ENCODE measurements around the gene ARID1A.

The ARID1A gene

DNA sequence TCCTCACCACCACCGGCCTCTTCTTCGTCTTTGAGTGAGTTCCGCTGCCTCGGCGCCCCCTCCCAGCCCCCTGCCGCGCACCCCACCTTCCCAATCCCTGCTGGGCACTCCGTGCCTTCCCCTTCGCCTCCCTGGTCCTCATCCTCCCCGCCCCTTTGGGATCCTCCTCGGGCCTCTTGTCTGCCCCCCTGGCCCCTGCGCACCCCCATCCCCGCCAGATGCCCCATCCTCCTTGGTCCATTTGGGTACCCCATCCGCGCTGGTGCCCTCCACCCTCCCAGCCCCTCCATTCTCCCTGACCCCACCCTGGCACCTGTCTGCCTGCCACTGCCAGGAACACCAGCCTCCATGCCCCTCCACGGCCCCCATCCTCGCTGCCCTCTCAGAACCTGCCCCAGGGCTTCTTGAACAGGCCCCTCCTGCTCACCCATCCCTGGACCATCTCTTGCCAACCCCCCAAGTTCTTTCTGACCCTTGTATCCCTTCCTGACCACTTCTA lies 131.3 kb downstream of the ARID1A start:
- TF ChIP-seq FOXP2 (optimal IDR thresholded peaks at IDR 0.05; ENCODE audit: borderline replicate concordance, extremely low read depth, extremely low read length, insufficient read depth): no peak

DNA sequence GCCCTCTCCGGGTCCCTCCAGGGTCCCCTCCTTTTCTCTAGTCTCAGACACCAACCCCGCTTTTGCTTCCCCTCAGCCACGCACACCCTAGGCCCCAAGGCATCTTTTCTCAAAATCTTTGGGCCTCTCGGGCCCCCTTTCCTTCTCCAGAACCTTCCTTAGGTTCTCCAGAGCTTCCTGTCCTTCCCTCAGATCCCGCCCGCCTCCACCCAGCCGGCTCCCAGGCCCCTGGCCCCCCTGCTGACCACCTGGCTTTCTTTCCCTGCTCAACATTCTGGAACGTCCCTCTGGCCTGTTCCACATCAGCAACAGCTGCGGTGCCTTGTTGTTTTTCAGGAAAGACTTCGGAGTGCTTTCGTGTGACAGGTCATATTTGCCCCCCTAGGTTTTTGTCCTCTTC lies 131.8 kb downstream of the ARID1A start:
- TF ChIP-seq, protein P1, sequence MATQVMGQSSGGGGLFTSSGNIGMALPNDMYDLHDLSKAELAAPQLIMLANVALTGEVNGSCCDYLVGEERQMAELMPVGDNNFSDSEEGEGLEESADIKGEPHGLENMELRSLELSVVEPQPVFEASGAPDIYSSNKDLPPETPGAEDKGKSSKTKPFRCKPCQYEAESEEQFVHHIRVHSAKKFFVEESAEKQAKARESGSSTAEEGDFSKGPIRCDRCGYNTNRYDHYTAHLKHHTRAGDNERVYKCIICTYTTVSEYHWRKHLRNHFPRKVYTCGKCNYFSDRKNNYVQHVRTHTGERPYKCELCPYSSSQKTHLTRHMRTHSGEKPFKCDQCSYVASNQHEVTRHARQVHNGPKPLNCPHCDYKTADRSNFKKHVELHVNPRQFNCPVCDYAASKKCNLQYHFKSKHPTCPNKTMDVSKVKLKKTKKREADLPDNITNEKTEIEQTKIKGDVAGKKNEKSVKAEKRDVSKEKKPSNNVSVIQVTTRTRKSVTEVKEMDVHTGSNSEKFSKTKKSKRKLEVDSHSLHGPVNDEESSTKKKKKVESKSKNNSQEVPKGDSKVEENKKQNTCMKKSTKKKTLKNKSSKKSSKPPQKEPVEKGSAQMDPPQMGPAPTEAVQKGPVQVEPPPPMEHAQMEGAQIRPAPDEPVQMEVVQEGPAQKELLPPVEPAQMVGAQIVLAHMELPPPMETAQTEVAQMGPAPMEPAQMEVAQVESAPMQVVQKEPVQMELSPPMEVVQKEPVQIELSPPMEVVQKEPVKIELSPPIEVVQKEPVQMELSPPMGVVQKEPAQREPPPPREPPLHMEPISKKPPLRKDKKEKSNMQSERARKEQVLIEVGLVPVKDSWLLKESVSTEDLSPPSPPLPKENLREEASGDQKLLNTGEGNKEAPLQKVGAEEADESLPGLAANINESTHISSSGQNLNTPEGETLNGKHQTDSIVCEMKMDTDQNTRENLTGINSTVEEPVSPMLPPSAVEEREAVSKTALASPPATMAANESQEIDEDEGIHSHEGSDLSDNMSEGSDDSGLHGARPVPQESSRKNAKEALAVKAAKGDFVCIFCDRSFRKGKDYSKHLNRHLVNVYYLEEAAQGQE (IDR thresholded peaks at IDR 0.05; ENCODE audit: insufficient read depth in 1 of 2, low read depth in 2 of 2, low read length in 2 of 2): no peak
- no peak for TF ChIP-seq TAF1 (IDR thresholded peaks at IDR 0.05; ENCODE audit: borderline replicate concordance, insufficient read depth, low read length)
- TF ChIP-seq SIN3A (IDR thresholded peaks at IDR 0.05; ENCODE audit: borderline replicate concordance, insufficient read depth, low read length): no peak
- TF ChIP-seq POLR2AphosphoS5 (IDR thresholded peaks at IDR 0.05; ENCODE audit: low read depth, low read length): no peak
- no peak for TF ChIP-seq FOXP2 (optimal IDR thresholded peaks at IDR 0.05; ENCODE audit: borderline replicate concordance, extremely low read depth, extremely low read length, insufficient read depth)

DNA sequence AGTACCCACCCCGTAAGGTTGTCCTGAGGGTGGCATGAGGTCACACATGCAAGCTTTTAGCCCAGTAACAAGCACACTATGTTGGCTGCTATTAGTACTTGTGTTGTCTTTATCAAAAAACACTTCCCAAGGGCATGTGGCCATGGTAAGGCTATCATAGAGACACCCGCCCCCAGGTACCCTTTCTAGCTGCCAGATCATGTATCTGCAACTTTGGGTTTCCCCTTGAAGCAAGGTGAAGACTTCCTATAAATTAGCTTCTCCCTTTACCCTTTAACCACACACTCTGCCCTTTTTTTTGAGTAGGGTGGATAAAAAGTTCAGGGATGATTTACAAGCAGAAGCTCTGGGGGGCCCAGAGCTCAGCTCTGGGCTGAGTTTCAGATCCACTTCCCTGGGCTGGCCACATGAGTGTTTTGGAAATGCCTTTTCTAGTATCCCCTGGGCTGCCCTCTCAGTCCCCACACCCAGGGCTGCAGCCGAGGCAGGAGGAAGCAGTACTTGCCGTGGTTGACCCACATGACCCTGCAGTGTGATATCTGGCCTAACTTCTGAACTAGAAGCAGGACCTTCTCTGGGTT lies 132.7 kb downstream of the ARID1A start:
- TF ChIP-seq SIN3A (IDR thresholded peaks at IDR 0.05; ENCODE audit: borderline replicate concordance, insufficient read depth, low read length) (no peak), FOXP2 (optimal IDR thresholded peaks at IDR 0.05; ENCODE audit: borderline replicate concordance, extremely low read depth, extremely low read length, insufficient read depth) (no peak), POLR2AphosphoS5 (IDR thresholded peaks at IDR 0.05; ENCODE audit: low read depth, low read length) (no peak), TAF1 (IDR thresholded peaks at IDR 0.05; ENCODE audit: borderline replicate concordance, insufficient read depth, low read length) (no peak)
- TF ChIP-seq, protein P1 (IDR thresholded peaks at IDR 0.05; ENCODE audit: insufficient read depth in 1 of 2, low read depth in 2 of 2, low read length in 2 of 2): no peak

DNA sequence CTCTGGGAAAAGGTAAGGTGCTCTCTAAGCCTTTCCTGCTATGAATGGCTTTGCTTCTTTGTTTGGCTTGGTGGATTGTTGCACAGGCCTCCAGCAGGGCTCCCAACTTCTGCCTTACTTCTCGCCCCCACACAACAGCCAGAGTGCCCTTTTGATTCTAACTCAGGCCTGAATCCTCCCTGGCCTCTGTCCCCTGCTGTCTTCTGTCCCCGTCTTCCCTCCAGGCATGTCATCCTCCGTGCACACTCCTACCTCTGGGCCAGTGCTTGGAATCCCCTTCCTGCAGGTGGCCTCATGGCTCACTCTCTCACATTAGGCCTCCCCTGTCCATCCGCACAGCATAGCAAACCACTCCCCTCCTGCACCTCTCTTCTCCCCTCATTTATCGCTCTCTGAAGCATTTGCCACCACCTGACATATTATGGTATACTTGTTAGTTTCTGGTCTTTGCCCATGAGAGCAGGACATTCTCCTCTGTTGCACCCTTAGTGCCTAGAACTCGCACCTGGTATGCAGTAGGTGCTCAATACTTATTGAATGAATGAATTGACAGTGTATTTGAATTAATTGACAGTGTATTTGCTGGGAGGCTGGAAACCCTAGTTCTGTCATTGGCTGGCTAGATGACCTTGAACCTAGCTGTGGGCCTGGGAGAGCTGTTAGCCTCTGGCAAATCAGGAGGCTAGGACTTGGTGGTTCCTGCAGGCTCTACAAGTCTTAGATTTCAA lies 133.5 kb downstream of the ARID1A start:
- TF ChIP-seq SIN3A (IDR thresholded peaks at IDR 0.05; ENCODE audit: borderline replicate concordance, insufficient read depth, low read length): no peak
- no peak for TF ChIP-seq POLR2AphosphoS5 (IDR thresholded peaks at IDR 0.05; ENCODE audit: low read depth, low read length)
- TF ChIP-seq, protein P1 (IDR thresholded peaks at IDR 0.05; ENCODE audit: insufficient read depth in 1 of 2, low read depth in 2 of 2, low read length in 2 of 2): no peak
- no peak for TF ChIP-seq FOXP2 (optimal IDR thresholded peaks at IDR 0.05; ENCODE audit: borderline replicate concordance, extremely low read depth, extremely low read length, insufficient read depth)
- no peak for TF ChIP-seq TAF1 (IDR thresholded peaks at IDR 0.05; ENCODE audit: borderline replicate concordance, insufficient read depth, low read length)

DNA sequence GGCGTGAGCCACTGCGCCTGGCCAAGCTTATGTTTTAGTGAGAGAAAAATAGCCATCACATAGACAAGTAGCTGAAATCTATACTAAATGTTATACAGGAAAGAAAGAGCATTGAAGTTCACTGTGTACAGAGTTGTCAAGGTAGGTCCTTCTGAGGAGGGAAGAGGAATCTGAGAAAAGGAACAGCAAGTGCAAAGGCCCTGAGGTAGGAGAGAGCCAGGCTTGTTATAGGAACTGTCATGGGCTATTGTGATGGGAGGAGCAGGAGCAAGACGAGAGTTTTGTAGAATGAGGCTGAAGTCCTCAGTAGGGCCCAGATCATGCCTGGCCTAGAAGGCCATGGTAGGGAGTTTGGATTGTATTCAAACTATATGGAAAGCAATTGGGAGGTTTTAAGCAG lies 135.2 kb downstream of the ARID1A start:
- TF ChIP-seq, protein P1 (IDR thresholded peaks at IDR 0.05; ENCODE audit: insufficient read depth in 1 of 2, low read depth in 2 of 2, low read length in 2 of 2): no peak
- no peak for TF ChIP-seq POLR2AphosphoS5 (IDR thresholded peaks at IDR 0.05; ENCODE audit: low read depth, low read length)
- no peak for TF ChIP-seq FOXP2 (optimal IDR thresholded peaks at IDR 0.05; ENCODE audit: borderline replicate concordance, extremely low read depth, extremely low read length, insufficient read depth)
- no peak for TF ChIP-seq SIN3A (IDR thresholded peaks at IDR 0.05; ENCODE audit: borderline replicate concordance, insufficient read depth, low read length)
- TF ChIP-seq TAF1 (IDR thresholded peaks at IDR 0.05; ENCODE audit: borderline replicate concordance, insufficient read depth, low read length): no peak

Measured in PFSK-1 (cell line).